ENCODE results near the gene PLA2G4E. TPM values are rescaled to one million over a fixed set of nuclear protein-coding genes. Genes with fewer than 3 reads are reported as not detected.

PLA2G4E gene
- total and polyA plus RNA-seq, 7 donors = 0.13 TPM; not detected in 6

GRCh38 chr15:41936649-41937567 lies 83.9 kb downstream of the PLA2G4E start:
- TF ChIP-seq POLR2A (IDR thresholded peaks at IDR 0.05) (no peak), EP300 (IDR thresholded peaks at IDR 0.05) (peak in 1 of 4 donors; percentile 42), POLR2AphosphoS5 (IDR thresholded peaks at IDR 0.05) (peak in 1 of 4 donors; percentile 34)
- Histone ChIP-seq H3K9me3 (no peaks in the 10 kb centered on the region), H3K36me3 (no peaks in the 10 kb centered on the region), H3K27me3 (no peaks in the 10 kb centered on the region), H3K27ac (peak overlapping the region; percentile 37 to 67 (median 54)), H3K4me3 (no peak overlapping the region), H3K4me1 (peaks cover 0 to 4% (median 0%) of the 10 kb centered on the region in 4 donors)
- WGBS, 2 donors = 67 to 80% methylated on average over 19 of the region's 19 CpGs
- intact Hi-C loops (cut with DNase I) = no loop called here
- DNase-seq = no peak

- no peaks in the 10 kb centered on the region for H3K36me3 ChIP-seq
- DNase-seq = peak; percentile 34
- intact Hi-C loops (cut with DNase I) = no loop called here
- TF ChIP-seq POLR2A (IDR thresholded peaks at IDR 0.05) (no peak), POLR2AphosphoS5 (IDR thresholded peaks at IDR 0.05) (no peak), EP300 (IDR thresholded peaks at IDR 0.05) (no peak), CTCF (IDR thresholded peaks at IDR 0.05) (no peak)
- H3K27ac ChIP-seq = peak overlapping the region in 2 of 4 donors; percentile 28 to 64
- peaks cover 0 to 5% (median 3%) of the 10 kb centered on the region in 4 donors for H3K4me1 ChIP-seq
- H3K4me3 ChIP-seq = no peak overlapping the region
- no peaks in the 10 kb centered on the region for H3K27me3 ChIP-seq
- no peaks in the 10 kb centered on the region for H3K9me3 ChIP-seq
- 87 to 96% methylated on average over 3 of the region's 3 CpGs for WGBS, 2 donors
Measured at GRCh38 chr15:41936155-41936554, 84.7 kb downstream of the PLA2G4E start.

DNA sequence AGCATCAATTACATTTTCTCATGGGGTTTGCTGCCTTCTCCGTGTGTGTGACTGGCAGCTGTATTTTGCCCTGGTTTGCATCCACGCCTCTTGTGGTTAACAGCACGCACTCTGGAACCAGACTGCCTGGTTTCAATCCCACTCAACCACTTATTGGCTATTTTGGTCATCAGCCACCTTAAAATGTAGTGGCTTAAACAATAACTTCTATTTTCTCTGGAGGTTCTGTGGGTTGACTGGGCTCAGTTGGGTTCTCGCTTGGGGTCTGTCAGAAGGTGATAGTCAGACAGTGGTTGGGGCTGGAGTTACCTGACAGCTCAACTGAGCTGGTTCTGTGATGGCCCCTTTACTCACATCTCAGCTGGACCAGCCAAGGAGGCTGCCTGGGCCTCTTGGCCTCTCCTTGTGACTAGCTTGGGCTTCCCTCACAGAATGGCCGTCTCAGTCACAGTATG lies 85.2 kb downstream of the PLA2G4E start:
- TF ChIP-seq CTCF (IDR thresholded peaks at IDR 0.05) (no peak), POLR2A (IDR thresholded peaks at IDR 0.05) (no peak)
- H3K4me1 ChIP-seq = peaks cover 0 to 11% (median 8%) of the 10 kb centered on the region in 4 donors
- H3K9me3 ChIP-seq = no peaks in the 10 kb centered on the region
- peak; percentile 38 for DNase-seq
- intact Hi-C loops (cut with DNase I) = no loop called here
- no peaks in the 10 kb centered on the region for H3K27me3 ChIP-seq
- H3K36me3 ChIP-seq = no peaks in the 10 kb centered on the region
- H3K4me3 ChIP-seq = no peak overlapping the region
- WGBS, 2 donors = 62 to 64% methylated on average over 5 of the region's 5 CpGs
- H3K27ac ChIP-seq = peak overlapping the region in 2 of 4 donors; percentile 28 to 64

- DNase-seq = peak; percentile 27
- no peak overlapping the region for H3K4me3 ChIP-seq
- H3K9me3 ChIP-seq = no peaks in the 10 kb centered on the region
- peaks cover 0 to 18% (median 15%) of the 10 kb centered on the region in 4 donors for H3K4me1 ChIP-seq
- H3K27me3 ChIP-seq = no peaks in the 10 kb centered on the region
- intact Hi-C loops (cut with DNase I) = no loop called here
- TF ChIP-seq CTCF (IDR thresholded peaks at IDR 0.05) = no peak
- TF ChIP-seq POLR2AphosphoS5 (IDR thresholded peaks at IDR 0.05) = peak in 1 of 4 donors; percentile 13
- TF ChIP-seq POLR2A (IDR thresholded peaks at IDR 0.05) = no peak
- no peaks in the 10 kb centered on the region for H3K36me3 ChIP-seq
- 48 to 84% methylated on average over 4 of the region's 4 CpGs for WGBS, 2 donors
- H3K27ac ChIP-seq = peak overlapping the region in 3 of 4 donors; percentile 29 to 64 (median 40)
Measured at GRCh38 chr15:41934843-41935242, 86.0 kb downstream of the PLA2G4E start.

DNA sequence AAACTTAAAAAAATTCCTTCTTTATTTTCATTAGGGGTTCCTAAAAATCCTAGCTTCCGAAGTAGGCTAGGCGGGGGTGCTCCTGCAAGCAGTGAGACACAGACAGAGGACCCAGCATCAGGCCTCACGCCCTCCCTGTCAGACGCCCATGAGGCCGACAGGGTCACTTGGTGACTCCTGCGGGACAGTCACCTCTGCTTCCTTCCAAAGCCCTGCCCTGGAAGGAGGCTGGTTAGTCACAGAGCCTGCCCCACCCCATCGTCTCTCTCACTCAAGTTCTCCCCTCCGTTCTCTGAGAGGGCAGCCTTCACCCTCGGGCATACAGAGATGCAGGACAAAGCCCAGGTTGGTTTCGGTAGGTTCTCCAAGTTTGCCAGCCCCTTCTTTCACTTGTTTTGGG lies 87.1 kb downstream of the PLA2G4E start:
- Histone ChIP-seq H3K27me3 (no peaks in the 10 kb centered on the region), H3K9me3 (no peaks in the 10 kb centered on the region), H3K27ac (peak overlapping the region in 3 of 4 donors; percentile 29 to 64 (median 40)), H3K36me3 (no peaks in the 10 kb centered on the region), H3K4me1 (peaks cover 0 to 29% (median 25%) of the 10 kb centered on the region in 4 donors), H3K4me3 (no peak overlapping the region)
- DNase-seq = no peak
- TF ChIP-seq POLR2A (IDR thresholded peaks at IDR 0.05) (no peak), EP300 (IDR thresholded peaks at IDR 0.05) (no peak), CTCF (IDR thresholded peaks at IDR 0.05) (no peak), POLR2AphosphoS5 (IDR thresholded peaks at IDR 0.05) (no peak)
- intact Hi-C loops (cut with DNase I) = no loop called here
- 47 to 71% methylated on average over 10 of the region's 10 CpGs for WGBS, 2 donors
